GM21381 (cell line): ENCODE data around the gene KIAA0753.
"Not testable (repeated sequence)": the region's sequence is repeated elsewhere in the genome, so short reads cannot be mapped to it uniquely, and the experiment has no call there.

ENCODE experiments used
- ATAC-seq: cut with Tn5 transposase; IDR thresholded peaks from one replicate; pipeline ENCODE4 v1.9.1; 2021; ENCODE audit warnings: mild to moderate bottlenecking, moderate library complexity; ENCODE audit not compliant: unreplicated experiment

The KIAA0753 gene

GRCh38 chr17:6603744-6604325 is 36.7 kb downstream of the KIAA0753 start:
- ATAC-seq, result no peak

- ATAC-seq, result no peak
Observed at GRCh38 chr17:6602141-6602540, 38.4 kb downstream of the KIAA0753 start.

GRCh38 chr17:6599364-6599763 is 41.1 kb downstream of the KIAA0753 start:
- no peak for ATAC-seq

DNA sequence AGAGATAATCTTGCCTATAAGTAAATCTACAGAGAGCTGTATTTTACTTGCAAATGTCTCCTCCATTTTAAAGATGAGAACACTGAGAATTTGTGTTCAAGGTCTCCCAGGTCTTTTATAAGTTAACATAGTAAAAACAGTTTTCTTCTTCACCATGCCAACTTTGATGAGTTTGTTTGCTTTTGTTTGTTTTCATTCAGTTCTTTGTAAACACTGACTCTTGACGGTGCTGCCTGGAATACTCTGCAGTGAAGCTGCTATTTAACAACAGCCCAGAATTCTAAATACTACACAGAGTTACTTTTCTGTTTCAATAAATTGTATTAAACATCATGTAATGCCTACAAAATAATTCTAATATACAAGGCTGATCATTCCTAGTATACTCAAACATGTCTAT is 42.8 kb downstream of the KIAA0753 start:
- no peak for ATAC-seq

DNA sequence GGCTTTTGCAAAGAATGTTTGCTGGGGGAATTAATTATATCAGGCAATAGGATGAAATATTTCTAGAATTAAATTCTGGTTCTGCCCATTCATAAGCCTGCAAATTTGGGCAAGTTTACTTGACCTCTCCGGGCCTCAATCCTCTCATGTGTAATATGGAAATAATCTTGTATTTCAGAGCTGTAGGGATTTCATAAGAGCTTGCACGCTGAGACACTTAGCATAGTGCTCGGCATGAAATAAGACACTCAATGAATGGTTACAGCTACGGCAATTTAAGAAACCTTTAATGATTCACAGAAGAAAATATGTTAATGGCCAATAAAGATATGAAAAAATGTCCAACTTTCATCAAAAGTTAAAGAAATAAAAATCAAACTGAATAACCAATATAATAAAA is 43.6 kb downstream of the KIAA0753 start:
- ATAC-seq, result no peak

DNA sequence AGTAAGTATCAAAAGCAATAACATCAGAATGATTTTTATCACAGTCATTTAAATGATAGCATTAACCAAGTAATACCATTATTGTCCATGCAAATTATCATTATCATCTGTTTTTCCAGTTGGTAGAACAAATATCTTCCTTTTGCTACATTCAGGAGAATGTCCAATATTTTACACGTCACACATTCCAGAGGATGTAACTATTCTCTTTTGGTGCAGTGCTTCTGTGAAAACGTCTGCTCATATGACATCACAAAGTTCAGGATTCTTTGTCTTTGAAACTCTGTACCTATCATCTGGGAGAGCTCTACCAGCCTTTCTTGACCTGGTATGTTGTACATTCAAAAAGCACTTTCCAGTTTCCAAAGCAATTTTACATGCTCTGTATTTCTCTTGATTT is 44.0 kb downstream of the KIAA0753 start:
- ATAC-seq, result no peak

GRCh38 chr17:6596081-6596480 is 44.4 kb downstream of the KIAA0753 start:
- no peak for ATAC-seq

DNA sequence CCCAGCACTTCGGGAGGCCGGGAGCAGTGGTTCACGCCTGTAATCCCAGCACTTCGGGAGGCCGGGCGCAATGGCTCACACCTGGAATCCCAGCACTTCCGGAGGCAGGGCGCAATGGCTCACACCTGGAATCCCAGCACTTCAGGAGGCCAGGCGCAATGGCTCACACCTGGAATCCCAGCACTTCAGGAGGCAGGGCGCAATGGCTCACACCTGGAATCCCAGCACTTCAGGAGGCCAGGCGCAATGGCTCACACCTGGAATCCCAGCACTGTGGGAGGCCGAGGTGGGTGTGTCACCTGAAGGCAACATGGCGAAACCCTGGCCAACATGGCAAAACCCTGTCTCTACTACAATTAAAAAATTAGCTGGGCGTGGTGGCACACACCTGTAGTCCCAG is 47.1 kb downstream of the KIAA0753 start:
- ATAC-seq, result not testable (repeated sequence)

GRCh38 chr17:6592173-6592572 is 48.3 kb downstream of the KIAA0753 start:
- no peak for ATAC-seq

DNA sequence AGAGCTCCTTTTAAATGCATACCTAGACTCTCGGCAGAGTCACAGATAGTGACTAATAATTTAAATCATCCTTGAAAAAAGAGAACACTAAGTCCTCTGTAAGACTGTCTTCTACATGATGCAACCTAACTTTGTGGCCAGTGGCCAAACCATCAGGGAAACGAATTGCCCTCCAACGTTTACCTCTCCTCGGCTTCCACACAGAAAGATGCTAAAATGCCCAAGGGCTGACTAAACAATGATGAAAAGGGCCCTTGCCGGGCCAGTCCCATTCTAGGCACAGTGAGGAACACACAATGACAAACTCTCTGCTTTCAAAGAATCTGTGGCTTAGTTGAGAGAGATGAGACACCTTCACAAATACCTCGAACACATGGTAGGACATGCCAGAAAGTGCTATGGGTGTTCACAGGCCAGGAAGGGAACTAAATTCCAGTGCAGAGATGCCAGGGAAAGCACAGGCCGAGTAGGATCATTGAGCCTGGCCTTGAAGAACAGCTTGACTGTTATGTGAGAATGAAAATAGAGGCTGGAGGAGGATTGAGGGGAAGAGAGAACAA is 48.8 kb downstream of the KIAA0753 start:
- ATAC-seq, result no peak

- no peak for ATAC-seq
Observed at GRCh38 chr17:6589266-6589946, 51.1 kb downstream of the KIAA0753 start.

GRCh38 chr17:6588165-6588564 is 52.3 kb downstream of the KIAA0753 start:
- ATAC-seq, result no peak

GRCh38 chr17:6587310-6587709 is 53.2 kb downstream of the KIAA0753 start:
- ATAC-seq, result no peak

- no peak for ATAC-seq
Observed at GRCh38 chr17:6583411-6583810, 57.1 kb downstream of the KIAA0753 start.

DNA sequence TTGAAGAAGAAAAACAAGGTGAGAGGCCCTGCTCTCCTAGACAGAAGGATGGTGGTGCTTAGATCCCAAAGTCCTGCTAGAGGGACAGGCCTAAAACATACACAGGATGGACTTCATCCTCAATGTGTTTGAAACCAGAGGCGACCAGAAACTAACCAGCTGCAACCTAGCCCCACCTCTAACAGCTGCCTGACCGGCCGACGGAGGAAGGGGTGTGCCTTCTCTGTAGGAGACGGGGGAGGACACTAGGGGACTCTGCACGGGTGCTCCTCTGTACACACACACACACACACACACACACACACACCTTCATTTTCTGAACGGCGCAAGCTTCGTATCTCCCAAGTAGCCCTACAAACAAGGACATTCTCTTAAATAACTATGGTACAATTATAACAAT is 59.9 kb downstream of the KIAA0753 start:
- no peak for ATAC-seq

GRCh38 chr17:6578491-6578890 is 62.0 kb downstream of the KIAA0753 start:
- ATAC-seq, result no peak

DNA sequence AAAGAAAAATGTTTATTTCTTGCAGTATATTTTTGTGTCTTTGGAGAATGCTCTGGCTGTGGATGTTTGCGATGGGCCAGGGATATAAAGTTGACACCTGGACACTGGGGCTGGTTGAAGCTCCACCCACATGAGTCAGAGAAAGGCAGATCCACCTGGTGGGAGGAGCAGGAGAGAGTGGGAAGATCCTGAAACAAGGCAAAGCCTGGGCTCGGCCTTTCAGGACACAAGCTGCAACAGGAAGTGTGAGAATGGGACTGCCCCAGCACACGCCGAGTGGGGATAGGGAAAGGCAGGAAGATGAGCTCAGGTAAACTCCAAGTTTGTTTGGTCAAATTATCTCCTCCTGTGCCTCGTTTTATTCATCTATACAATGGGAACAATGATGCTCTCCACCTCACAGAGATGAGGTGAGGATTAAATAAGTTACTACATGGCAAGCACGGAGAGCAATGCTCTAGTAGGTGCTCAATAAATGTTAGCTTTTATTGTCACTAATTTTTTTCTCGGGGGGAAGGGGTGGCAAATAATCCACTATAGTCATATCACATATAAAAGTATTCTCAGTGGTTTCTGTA is 62.7 kb downstream of the KIAA0753 start:
- no peak for ATAC-seq

DNA sequence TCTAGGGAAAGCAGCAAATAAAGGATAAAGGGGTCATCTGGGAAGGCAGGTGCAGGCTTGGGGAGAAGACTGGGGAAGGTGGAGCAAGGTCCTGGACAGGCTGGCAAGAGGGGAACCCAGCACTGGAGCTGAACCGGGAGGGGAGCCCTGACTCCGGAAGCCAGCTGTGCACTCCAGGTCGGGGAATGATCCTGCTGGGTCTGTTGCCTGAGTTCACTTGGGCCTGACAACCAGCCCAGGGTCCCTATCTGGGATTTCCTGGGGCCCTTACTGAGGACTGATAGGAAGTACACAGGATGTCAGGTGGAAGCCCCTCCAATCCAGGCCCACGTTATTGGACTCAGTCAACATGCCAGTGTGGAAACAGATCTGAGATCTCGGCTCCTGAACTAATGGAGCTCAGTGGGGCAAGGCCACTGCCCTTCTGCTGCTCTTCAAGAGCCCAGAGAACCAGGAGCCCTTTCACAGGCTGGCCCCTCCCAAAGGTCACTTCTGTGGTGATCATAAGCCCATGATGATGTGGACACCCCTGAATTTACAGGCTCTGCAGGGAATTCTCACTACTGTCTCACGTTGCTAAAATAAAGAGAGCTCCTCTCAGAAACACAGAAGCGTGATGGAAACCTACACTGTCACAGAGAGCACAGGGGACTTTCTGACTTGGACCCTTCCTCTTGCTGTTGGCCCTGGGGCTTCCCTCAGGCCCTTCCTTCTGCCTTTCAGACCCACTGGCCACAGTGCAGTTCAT is 64.3 kb downstream of the KIAA0753 start:
- no peak for ATAC-seq

- no peak for ATAC-seq
Observed at GRCh38 chr17:6575596-6575988, 64.9 kb downstream of the KIAA0753 start.

- ATAC-seq, result no peak
Observed at GRCh38 chr17:6574687-6575595, 65.6 kb downstream of the KIAA0753 start.
